Eye (tissue), 1 donor: ENCODE results near the gene CNOT3.
"Not testable (repeated sequence)": the region's sequence is repeated elsewhere in the genome, so short reads cannot be mapped to it uniquely, and the experiment has no call there.

Source experiments
- DNase-seq: peaks from one replicate; pipeline ENCODE4 v3.0.0-alpha.2; 2015

The CNOT3 gene

DNA sequence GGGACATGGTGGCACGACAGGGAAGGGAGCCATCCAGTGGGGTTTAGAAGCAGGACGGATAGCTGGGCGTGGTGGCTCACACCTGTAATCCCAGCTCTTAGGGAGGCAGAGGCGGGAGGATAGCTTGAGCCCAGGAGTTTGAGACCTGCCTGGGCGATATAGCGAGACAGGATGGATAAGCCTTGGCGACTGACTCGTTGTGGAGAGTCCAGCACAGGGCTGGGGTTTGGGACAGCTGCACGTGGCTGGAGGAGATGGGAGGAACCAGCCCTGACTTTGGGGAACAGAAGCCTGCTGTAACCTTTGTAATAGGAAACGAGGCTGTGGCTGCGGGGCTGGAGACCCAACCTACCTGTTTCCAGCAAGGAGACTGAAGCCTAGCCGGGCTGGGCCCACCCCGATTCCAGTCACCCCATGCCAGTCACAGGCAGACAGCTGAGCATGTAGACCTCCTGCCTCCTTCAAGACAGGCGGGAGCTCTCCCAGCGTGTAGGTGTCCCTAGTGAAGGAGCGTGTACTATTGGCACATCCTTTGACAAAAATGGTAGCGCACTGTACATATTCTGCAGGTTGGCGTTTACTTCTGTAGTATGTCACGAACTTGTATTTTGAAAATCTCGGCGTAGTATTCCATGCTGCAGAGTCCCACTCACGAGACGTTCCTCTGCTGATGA is 13.9 kb downstream of the CNOT3 start:
- DNase-seq = no peak

- no peak for DNase-seq
Observed at GRCh38 chr19:54152267-54152666, 14.7 kb downstream of the CNOT3 start.

GRCh38 chr19:54152878-54153524 is 15.4 kb downstream of the CNOT3 start:
- no peak for DNase-seq

- no peak for DNase-seq
Observed at GRCh38 chr19:54153731-54154326, 16.3 kb downstream of the CNOT3 start.

GRCh38 chr19:54154603-54155345 is 17.2 kb downstream of the CNOT3 start:
- no peak for DNase-seq

GRCh38 chr19:54155694-54156093 is 18.1 kb downstream of the CNOT3 start:
- no peak for DNase-seq

- no peak for DNase-seq
Observed at GRCh38 chr19:54156490-54156889, 18.9 kb downstream of the CNOT3 start.

DNA sequence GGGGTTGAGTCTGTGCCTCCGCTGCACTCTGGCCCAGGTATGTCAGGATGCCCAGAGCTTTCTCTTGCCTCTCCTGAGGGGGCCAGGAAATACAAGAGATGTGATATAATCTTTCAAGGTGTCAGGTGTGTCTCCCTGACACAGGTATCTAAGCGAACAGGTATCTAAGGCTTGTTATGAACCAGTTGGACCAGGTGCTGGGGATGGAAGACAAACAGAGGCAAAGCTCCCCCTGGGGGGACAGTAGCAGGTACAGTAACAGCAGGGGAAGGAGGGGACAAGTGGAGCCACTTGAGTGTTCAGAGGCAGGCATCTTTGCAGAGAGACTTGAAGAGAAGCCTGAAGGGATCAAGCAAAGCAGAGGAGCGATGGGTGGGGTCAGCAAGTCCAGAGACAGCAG is 19.4 kb downstream of the CNOT3 start:
- DNase-seq = peak; percentile 13

GRCh38 chr19:54158812-54159351 is 21.3 kb downstream of the CNOT3 start:
- no peak for DNase-seq

DNA sequence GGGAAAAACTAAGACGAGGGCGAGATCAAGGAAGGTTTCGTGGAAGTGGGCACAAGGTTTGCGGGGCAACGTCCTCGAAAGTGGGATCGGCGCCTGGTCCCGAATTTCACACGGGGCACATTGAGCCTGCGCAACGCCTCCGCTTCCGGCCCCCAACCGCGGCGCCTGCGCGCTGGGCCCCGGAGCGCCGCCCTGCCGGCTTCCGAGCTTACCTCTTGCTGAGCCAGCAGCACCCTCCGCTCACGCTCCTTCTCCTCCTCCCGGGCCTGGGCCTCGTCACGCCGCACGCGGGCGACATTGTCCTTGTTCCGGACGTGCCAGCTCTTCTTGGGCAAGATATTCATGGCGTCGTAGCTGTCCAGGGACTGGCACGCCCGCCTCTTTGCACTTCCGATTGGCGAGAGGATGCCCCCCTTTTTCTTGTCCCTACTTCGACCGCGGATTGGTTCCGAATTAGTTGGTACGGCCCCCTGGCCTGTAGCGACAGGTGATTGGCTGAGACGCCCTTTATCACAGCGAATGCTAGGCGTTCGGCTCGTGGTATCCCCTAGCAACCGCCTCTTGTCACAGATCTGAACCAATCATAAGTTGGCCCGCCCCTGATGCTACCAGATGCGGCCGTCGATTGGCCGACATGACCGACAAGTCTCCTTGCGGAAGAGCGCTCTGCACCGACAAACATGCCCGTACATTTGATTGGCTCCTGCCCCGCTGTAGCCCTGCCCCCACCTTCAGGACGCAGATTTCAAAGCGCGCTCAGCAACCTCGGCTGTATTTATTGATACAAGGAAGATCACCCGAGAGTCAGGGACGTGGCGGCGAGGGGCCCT is 22.0 kb downstream of the CNOT3 start, which contains the start of gene LENG1:
Gene LENG1 (minus strand): TSS at position 370 of the 830 bp plus-strand sequence. CDS start 26 bp downstream, at position 344.
- peak; percentile 100 for DNase-seq

DNA sequence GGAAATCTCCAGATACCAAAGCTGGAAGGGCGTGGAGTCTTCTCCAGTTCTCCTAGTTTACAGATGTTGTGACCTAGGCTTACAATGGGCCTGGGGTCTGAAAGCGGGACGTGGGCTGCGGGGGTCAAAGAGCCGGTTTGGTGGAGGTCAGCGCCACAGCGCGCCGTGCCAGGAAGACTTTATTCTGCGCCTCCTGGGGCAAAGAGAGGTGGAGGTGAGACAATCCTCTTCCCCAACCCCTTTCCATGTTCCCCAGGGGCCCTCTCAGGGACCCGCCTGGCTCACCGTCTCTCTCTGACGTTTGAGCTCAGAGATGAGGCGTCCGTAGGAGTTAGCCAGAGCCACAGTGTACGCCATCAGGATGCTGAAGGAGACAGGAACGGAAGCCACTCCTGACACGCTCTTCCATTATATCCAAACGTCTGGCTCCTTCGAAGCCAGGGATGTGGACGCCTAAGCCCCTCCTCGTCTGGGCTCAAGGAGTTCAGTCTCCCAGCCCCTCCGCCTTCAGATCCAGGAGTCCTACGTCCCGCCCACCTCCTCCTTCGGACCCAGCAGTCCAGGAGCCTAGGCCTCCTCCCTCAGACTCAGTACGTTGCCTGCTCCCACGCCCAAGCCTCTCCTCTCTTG is 22.7 kb downstream of the CNOT3 start:
- no peak for DNase-seq

- peak; percentile 12 for DNase-seq
Observed at GRCh38 chr19:54160854-54161253, 23.3 kb downstream of the CNOT3 start.

GRCh38 chr19:54162241-54162805 is 24.8 kb downstream of the CNOT3 start:
- DNase-seq = peak; percentile 67

DNA sequence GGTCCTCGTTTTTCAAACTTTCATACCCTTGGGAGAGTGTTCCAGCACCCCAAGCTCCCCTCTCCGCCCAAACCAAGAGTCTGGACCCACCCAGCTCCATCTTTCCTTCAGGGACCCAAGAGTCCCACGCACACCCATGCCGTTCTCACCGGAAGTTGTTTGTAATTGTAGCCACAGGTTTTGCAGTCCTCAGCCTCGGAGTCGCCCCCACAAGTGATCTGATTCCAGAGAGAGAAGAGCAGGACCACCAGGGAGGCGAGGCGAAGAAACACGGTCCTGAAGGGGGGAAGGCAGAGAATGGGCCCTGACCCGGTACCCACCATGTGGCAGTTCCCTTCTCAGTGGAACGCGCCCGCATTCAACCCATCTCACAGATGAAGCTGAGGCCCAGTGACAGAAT is 25.3 kb downstream of the CNOT3 start:
- DNase-seq = no peak

DNA sequence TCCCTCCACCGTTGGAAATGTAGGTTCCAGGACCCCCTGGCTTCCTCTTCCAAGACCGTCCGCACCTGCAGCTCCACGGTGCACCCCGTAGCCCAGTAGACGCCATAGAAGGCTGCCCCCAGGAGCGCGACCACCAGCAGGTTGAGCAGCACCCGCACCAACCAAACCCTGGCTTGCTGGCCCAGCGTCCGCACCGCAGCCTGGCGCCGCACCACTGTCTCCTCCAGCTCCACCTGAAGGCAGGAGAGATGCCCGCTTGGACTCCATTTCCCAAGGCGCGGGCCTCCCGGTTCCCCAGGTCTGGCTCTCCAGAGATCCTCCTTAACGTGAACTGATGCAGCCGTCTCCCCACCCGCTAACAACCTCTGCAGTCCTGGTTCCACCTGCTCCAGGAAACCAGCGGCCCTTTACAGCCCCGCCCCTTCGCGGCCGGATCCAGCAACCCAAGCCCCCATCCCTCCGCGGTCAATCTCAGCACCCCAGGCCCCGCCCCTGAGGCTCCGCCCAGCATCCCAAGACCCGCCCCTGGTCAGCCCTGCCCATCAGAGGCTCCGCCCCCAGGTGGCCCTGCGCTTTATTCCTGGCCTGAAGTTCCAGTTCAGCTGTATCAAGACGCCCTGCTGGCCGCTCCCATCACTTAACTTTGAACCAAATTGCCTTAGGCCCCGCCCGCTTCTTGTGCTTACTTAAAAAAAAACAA is 27.0 kb downstream of the CNOT3 start:
- DNase-seq = peak; percentile 28

GRCh38 chr19:54165222-54165621 is 27.7 kb downstream of the CNOT3 start:
- DNase-seq = no peak

- DNase-seq = peak; percentile 96
Observed at GRCh38 chr19:54168174-54168917, 30.8 kb downstream of the CNOT3 start.

- DNase-seq = no peak
Observed at GRCh38 chr19:54169149-54169740, 31.7 kb downstream of the CNOT3 start.

DNA sequence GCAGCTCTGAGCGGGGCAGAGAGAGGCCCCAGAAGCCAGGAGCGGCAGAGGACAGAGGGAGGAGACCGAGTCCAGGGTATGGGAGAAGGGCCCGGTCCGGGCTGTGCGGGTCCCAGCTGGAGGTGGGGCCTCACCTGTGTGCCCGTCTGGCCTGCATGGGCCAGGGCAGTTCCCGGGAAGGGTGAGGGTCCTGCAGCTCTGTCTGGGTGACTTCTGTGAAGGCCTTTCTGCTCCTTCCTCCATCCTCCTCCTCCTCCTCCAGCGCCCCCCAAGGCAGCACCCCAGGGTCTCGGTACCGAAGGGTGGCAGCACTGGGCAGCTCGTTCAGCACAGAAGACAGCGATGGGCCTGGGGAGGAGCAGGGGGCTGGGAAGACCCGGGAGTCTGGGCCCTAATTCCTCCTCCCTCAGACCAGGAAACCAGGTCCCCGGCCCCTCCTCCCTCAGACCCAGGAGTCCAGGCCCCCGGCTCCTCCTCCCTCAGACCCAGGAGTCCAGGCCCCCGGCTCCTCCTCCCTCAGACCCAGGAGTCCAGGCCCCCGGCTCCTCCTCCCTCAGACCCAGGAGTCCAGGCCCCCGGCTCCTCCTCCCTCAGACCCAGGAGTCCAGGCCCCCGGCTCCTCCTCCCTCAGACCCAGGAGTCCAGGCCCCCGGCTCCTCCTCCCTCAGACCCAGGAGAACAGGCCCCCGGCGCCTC is 34.3 kb downstream of the CNOT3 start:
- DNase-seq = not testable (repeated sequence)
